HCT116 (cell line): ENCODE measurements around the gene PLXNC1. TPM values are rescaled to one million over a fixed set of nuclear protein-coding genes. Genes with fewer than 3 reads are reported as not detected.

Experiments
- ATAC-seq: fragments of 200-7000 bp; cut with Tn5 transposase; 2 replicates; pipeline ENCODE4 v1.9.1; 2020; ENCODE audit warnings: mild to moderate bottlenecking, moderate library complexity
- BruUV-seq: library from RNA; stranded (reverse); fragments of 400-500 nt; replicated peaks from 2 replicates; lab custom pipeline; 2021; lab: Mats Ljungman, UMichigan
- CTCF ChIA-PET: fragments of 300-600 bp; sonication (Branson Sonifier 250); formaldehyde crosslinking; loops from one replicate; lab custom pipeline; 2021; ENCODE audit warnings: antibody characterized with exemption; lab: Charles Lee
- POLR2A ChIA-PET: fragments of 300-600, 350-600 bp; sonication (Branson Sonifier 250); formaldehyde crosslinking; loops from one replicate; lab custom pipeline; 2021; ENCODE audit warnings: antibody characterized with exemption; lab: Charles Lee
- RAD21 ChIA-PET, 2 experiments: fragments of 300-600 bp; sonication (Branson Sonifier 250); formaldehyde crosslinking; loops; one replicate each; lab custom pipeline; 2023; ENCODE audit warnings: low total read pairs in 2 of 2; ENCODE audit not compliant: uncharacterized antibody in 2 of 2, unreplicated experiment in 2 of 2, low non-redundant PET in 1 of 2; lab: Charles Lee
- DNase-seq: peaks from one replicate; pipeline ENCODE4 v3.0.0-alpha.2; 2010; ENCODE audit warnings: low read depth, low spot score
- H2AFZ ChIP-seq: fragments of 200-600 bp; shearing (Covaris generic), sonication (generic); 2 replicates; pipeline ENCODE4 v1.6.1; 2017; ENCODE audit warnings: low read depth, mixed run types, mixed read lengths, antibody characterized with exemption, low read length; ENCODE audit not compliant: poor library complexity, severe bottlenecking
- H3K27ac ChIP-seq: 2 replicates; pipeline ENCODE4 v1.5.1; 2012; ENCODE audit warnings: low read depth, low read length
- H3K27me3 ChIP-seq: fragments of 200-600 bp; sonication (generic); 2 replicates; pipeline ENCODE4 v1.6.1; 2016; ENCODE audit warnings: mixed run types, low read length, mixed read lengths; ENCODE audit not compliant: insufficient read depth
- H3K36me3 ChIP-seq, 2 experiments: fragments of 200-500 bp in 1 of 2; fragments of 200-600 bp in 1 of 2; sonication (Bioruptor generic) in 1 of 2; sonication (generic) in 1 of 2; 2 replicates each; pipeline versions ENCODE4 v1.5.1 to v1.6.1; 2014 to 2016; ENCODE audit warnings: low read length in 2 of 2, inconsistent platforms in 1 of 2, mixed read lengths in 1 of 2, mixed run types in 1 of 2; ENCODE audit not compliant: insufficient read depth in 2 of 2, control insufficient read depth in 1 of 2
- H3K4me1 ChIP-seq, 2 experiments: fragments of 200-600 bp in 1 of 2; sonication (generic) in 1 of 2; 2 replicates each; pipeline versions ENCODE4 v1.5.1 to v1.6.1; 2012 to 2017; ENCODE audit warnings: low read length in 2 of 2, inconsistent platforms in 1 of 2, mild to moderate bottlenecking in 1 of 2, mixed read lengths in 1 of 2, mixed run types in 1 of 2, moderate library complexity in 1 of 2; ENCODE audit not compliant: insufficient read depth in 2 of 2, control insufficient read depth in 1 of 2
- H3K4me2 ChIP-seq: fragments of 200-600 bp; sonication (generic); 2 replicates; pipeline ENCODE4 v1.6.1; 2017; ENCODE audit warnings: mixed run types, low read length, mixed read lengths
- H3K4me3 ChIP-seq, 2 experiments: fragments of 200-600 bp in 1 of 2; sonication (generic) in 1 of 2; replicated peaks in 1 of 2; 2 replicates each; pipeline ENCODE4 v1.5.1; 2011 to 2016; ENCODE audit warnings: low read length in 2 of 2, control low read depth in 1 of 2, low read depth in 1 of 2, mild to moderate bottlenecking in 1 of 2, mixed read lengths in 1 of 2, mixed run types in 1 of 2
- H3K79me2 ChIP-seq: fragments of 200-600 bp; sonication (generic); 2 replicates; pipeline ENCODE4 v1.6.1; 2017; ENCODE audit warnings: mild to moderate bottlenecking, mixed run types, low read length, moderate library complexity, mixed read lengths; ENCODE audit not compliant: insufficient read depth
- H3K9ac ChIP-seq: fragments of 200-600 bp; sonication (generic); 2 replicates; pipeline ENCODE4 v1.6.1; 2016; ENCODE audit warnings: low read length, mixed read lengths
- H3K9me2 ChIP-seq: fragments of 200-600 bp; sonication (generic), shearing (Covaris generic); 2 replicates; pipeline ENCODE4 v1.6.1; 2017; ENCODE audit warnings: mixed run types, mild to moderate bottlenecking, moderate library complexity; ENCODE audit not compliant: insufficient read depth
- H3K9me3 ChIP-seq, 2 experiments: fragments of 200-500 bp in 1 of 2; fragments of 200-600 bp in 1 of 2; sonication (Bioruptor generic) in 1 of 2; sonication (generic) in 1 of 2; 2 replicates each; pipeline ENCODE4 v1.6.1; 2014 to 2017; ENCODE audit warnings: low read length in 2 of 2, mixed read lengths in 2 of 2, inconsistent platforms in 1 of 2, low read depth in 1 of 2, mild to moderate bottlenecking in 1 of 2, mixed run types in 1 of 2, moderate library complexity in 1 of 2; ENCODE audit not compliant: control insufficient read depth in 1 of 2, insufficient read depth in 1 of 2
- H4K20me1 ChIP-seq: fragments of 200-600 bp; sonication (generic), shearing (Covaris generic); 2 replicates; pipeline ENCODE4 v1.6.1; 2017; ENCODE audit warnings: mixed run types, mild to moderate bottlenecking, moderate library complexity; ENCODE audit not compliant: insufficient read depth
- CBX3 ChIP-seq: IDR thresholded peaks from 2 replicates; pipeline ENCODE4 v1.6.1; 2012; ENCODE audit warnings: low read depth
- CEBPB ChIP-seq: IDR thresholded peaks from 2 replicates; pipeline ENCODE4 v1.6.1; 2012; ENCODE audit warnings: low read depth
- EGR1 ChIP-seq: IDR thresholded peaks from 2 replicates; pipeline ENCODE4 v1.6.1; 2012; ENCODE audit warnings: low read depth
- ELF1 ChIP-seq: IDR thresholded peaks from 2 replicates; pipeline ENCODE4 v1.6.1; 2012; ENCODE audit warnings: low read depth, borderline replicate concordance
- EZH2 ChIP-seq: fragments of 200-600 bp; sonication (generic); IDR thresholded peaks from 2 replicates; pipeline ENCODE4 v1.6.1; 2017; ENCODE audit warnings: antibody characterized with exemption, mixed run types
- EZH2phosphoT487 ChIP-seq: fragments of 200-600 bp; IDR thresholded peaks from 2 replicates; pipeline ENCODE4 v1.6.1; 2018; ENCODE audit warnings: antibody characterized with exemption, borderline replicate concordance
- FOSL1 ChIP-seq: IDR thresholded peaks from 2 replicates; pipeline ENCODE4 v1.6.1; 2012; ENCODE audit warnings: low read depth
- JUND ChIP-seq: IDR thresholded peaks from 2 replicates; pipeline ENCODE4 v1.6.1; 2012
- POLR2AphosphoS5 ChIP-seq: IDR thresholded peaks from 2 replicates; pipeline ENCODE4 v1.6.1; 2011; ENCODE audit warnings: mild to moderate bottlenecking, low read depth, low read length, moderate library complexity
- RAD21 ChIP-seq: IDR thresholded peaks from 2 replicates; pipeline ENCODE4 v1.6.1; 2012; ENCODE audit warnings: low read depth, mild to moderate bottlenecking
- SIN3A ChIP-seq: IDR thresholded peaks from 2 replicates; pipeline ENCODE4 v1.6.1; 2012; ENCODE audit warnings: low read depth
- TCF7L2 ChIP-seq: IDR thresholded peaks from 2 replicates; pipeline ENCODE4 v1.7.0; 2011; ENCODE audit warnings: borderline replicate concordance, inconsistent platforms; ENCODE audit not compliant: insufficient read depth, insufficient read length; ENCODE audit errors: extremely low read depth
- YY1 ChIP-seq: IDR thresholded peaks from 2 replicates; pipeline ENCODE4 v1.6.1; 2011; ENCODE audit warnings: low read length, low read depth, moderate library complexity, mild to moderate bottlenecking; ENCODE audit not compliant: insufficient replicate concordance; ENCODE audit errors: extremely low read depth
- ZFX ChIP-seq: fragments of 450-650 bp; IDR thresholded peaks from 2 replicates; pipeline ENCODE4 v1.6.1; 2017
- ZNF274 ChIP-seq: fragments of 200-500 bp; sonication (Bioruptor generic); IDR thresholded peaks from 2 replicates; pipeline ENCODE4 v1.6.1; 2014; ENCODE audit warnings: mild to moderate bottlenecking, low read depth, low read length, inconsistent platforms
- intact Hi-C: fragments of 100-400 bp; cut with micrococcal nuclease; formaldehyde crosslinking; loops from 2 replicates; pipeline ENCODE4 v1.10.0; 2022
- total RNA-seq: library from RNA; stranded (reverse); gene quantifications from one replicate; pipeline ENCODE4 v1.2.1, GENCODE V29; 2021; ENCODE audit not compliant: unreplicated experiment
- TF ChIP-seq, protein P1 (sequence below): IDR thresholded peaks from 2 replicates; pipeline ENCODE4 v1.6.1; 2012
- TF ChIP-seq, protein P2 (sequence below): IDR thresholded peaks from 2 replicates; pipeline ENCODE4 v1.6.1; 2012; ENCODE audit warnings: low read depth
- TF ChIP-seq, protein P3 (sequence below): IDR thresholded peaks from 2 replicates; pipeline ENCODE4 v1.6.1; 2011; ENCODE audit warnings: mild to moderate bottlenecking, low read length, moderate library complexity; ENCODE audit not compliant: insufficient replicate concordance; ENCODE audit errors: extremely low read depth

Gene PLXNC1
- total RNA-seq, 1 experiment from 2014 or later = 0.25 TPM

DNA sequence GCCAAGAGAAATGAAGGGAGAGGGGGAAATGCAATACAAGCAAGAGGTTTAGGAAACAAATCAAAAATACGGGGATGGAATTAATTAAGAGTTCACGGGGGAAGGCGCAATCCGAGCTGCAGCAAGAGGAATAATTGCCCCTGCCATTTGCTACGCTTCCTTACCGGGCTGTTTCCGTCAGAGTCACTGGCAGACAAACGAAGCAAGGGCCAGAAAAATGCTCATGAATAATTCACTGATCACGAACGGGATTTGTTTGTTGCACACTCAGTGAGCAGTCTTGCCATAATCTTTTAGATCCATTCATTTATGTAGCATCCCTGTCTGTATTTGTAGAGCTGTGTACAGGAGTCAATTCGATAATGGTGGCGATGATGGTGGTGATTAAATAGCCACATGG is 39.0 kb downstream of the PLXNC1 start (continued):
- TF ChIP-seq RAD21 = no peak
- no peak for TF ChIP-seq ELF1

DNA sequence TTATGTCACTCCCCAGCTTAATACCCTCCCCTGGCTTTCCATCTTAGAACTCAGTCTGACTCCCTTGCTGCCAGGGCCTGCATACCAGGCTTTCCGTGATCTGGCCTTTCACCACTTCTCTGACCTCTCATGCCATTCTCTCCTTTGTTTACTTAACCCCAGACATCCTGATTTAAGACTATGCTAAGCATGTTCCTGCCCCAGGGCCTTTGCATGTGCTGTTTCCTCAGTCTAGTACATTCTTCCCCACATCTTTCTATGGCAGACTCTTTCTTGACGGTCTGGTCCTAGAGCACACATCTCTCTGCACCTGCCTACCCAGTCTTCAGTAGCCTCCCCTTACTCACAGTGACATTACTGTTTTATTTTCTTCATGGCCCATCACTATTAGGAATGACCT is 42.2 kb downstream of the PLXNC1 start:
- BruUV-seq = no TSS peak
- H3K36me3 ChIP-seq = no peaks in the 10 kb centered on the region
- ChIA-PET POLR2A (no interaction called here), CTCF (no interaction called here), RAD21 (no interaction called here)
- intact Hi-C loops = no loop called here
- no peak overlapping the region for H3K27ac ChIP-seq
- ATAC-seq (no peak), DNase-seq (no peak)
- no peaks in the 10 kb centered on the region for H3K4me1 ChIP-seq
- H3K9me2 ChIP-seq = no peaks in the 10 kb centered on the region
- no peak overlapping the region for H3K4me2 ChIP-seq
- no peaks in the 10 kb centered on the region for H3K9me3 ChIP-seq
- H4K20me1 ChIP-seq = no peaks in the 10 kb centered on the region
- no peaks in the 10 kb centered on the region for H3K27me3 ChIP-seq
- H3K79me2 ChIP-seq = no peaks in the 10 kb centered on the region
- no peak overlapping the region for H2AFZ ChIP-seq
- TF ChIP-seq SIN3A (no peak), TCF7L2 (no peak), ZFX (no peak), JUND (no peak), EZH2phosphoT487 (no peak), EGR1 (no peak), POLR2AphosphoS5 (no peak), RAD21 (no peak), FOSL1 (no peak), YY1 (no peak), CEBPB (no peak), ELF1 (no peak), EZH2 (no peak), ZNF274 (no peak), CBX3 (no peak)
- TF ChIP-seq, protein P1, sequence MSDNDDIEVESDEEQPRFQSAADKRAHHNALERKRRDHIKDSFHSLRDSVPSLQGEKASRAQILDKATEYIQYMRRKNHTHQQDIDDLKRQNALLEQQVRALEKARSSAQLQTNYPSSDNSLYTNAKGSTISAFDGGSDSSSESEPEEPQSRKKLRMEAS = no peak
- TF ChIP-seq, protein P2, sequence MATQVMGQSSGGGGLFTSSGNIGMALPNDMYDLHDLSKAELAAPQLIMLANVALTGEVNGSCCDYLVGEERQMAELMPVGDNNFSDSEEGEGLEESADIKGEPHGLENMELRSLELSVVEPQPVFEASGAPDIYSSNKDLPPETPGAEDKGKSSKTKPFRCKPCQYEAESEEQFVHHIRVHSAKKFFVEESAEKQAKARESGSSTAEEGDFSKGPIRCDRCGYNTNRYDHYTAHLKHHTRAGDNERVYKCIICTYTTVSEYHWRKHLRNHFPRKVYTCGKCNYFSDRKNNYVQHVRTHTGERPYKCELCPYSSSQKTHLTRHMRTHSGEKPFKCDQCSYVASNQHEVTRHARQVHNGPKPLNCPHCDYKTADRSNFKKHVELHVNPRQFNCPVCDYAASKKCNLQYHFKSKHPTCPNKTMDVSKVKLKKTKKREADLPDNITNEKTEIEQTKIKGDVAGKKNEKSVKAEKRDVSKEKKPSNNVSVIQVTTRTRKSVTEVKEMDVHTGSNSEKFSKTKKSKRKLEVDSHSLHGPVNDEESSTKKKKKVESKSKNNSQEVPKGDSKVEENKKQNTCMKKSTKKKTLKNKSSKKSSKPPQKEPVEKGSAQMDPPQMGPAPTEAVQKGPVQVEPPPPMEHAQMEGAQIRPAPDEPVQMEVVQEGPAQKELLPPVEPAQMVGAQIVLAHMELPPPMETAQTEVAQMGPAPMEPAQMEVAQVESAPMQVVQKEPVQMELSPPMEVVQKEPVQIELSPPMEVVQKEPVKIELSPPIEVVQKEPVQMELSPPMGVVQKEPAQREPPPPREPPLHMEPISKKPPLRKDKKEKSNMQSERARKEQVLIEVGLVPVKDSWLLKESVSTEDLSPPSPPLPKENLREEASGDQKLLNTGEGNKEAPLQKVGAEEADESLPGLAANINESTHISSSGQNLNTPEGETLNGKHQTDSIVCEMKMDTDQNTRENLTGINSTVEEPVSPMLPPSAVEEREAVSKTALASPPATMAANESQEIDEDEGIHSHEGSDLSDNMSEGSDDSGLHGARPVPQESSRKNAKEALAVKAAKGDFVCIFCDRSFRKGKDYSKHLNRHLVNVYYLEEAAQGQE = no peak
- TF ChIP-seq, protein P3, sequence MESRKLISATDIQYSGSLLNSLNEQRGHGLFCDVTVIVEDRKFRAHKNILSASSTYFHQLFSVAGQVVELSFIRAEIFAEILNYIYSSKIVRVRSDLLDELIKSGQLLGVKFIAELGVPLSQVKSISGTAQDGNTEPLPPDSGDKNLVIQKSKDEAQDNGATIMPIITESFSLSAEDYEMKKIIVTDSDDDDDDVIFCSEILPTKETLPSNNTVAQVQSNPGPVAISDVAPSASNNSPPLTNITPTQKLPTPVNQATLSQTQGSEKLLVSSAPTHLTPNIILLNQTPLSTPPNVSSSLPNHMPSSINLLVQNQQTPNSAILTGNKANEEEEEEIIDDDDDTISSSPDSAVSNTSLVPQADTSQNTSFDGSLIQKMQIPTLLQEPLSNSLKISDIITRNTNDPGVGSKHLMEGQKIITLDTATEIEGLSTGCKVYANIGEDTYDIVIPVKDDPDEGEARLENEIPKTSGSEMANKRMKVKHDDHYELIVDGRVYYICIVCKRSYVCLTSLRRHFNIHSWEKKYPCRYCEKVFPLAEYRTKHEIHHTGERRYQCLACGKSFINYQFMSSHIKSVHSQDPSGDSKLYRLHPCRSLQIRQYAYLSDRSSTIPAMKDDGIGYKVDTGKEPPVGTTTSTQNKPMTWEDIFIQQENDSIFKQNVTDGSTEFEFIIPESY = no peak
- H3K4me3 ChIP-seq = no peak overlapping the region
- H3K9ac ChIP-seq = no peak overlapping the region
